Myometrial cell (primary cell): ENCODE results near the gene TEX44. TPM values are rescaled to one million over a fixed set of nuclear protein-coding genes. Genes with fewer than 3 reads are reported as not detected.

ENCODE experiments used
- total RNA-seq: library from RNA; depleted of rRNA; stranded (reverse); fragments of >200 nt; gene quantifications from 2 replicates; pipeline ENCODE4 v1.2.3, GENCODE V29; 2015

TEX44 gene
- total RNA-seq = not detected in 2 replicates

GRCh38 chr2:231592636-231593145 lies at the start of gene TEX44:
TEX44 (plus strand) TSS chr2:231592864; CDS start chr2:231592952, 88 bp downstream.

Other genes starting within 250 kb of the TEX44 start
- 1.2 TPM in 1 of 2 replicates, not detected in the other for gene B3GNT7, start 197.2 kb upstream of the TEX44 start, total RNA-seq
- gene NCL, start 128.4 kb upstream of the TEX44 start, total RNA-seq = 53.9 and 91.1 TPM in 2 replicates
- gene NMUR1, start 62.4 kb upstream of the TEX44 start, total RNA-seq = not detected in 2 replicates
- 654 and 669 TPM in 2 replicates for gene PTMA, start 115.7 kb downstream of the TEX44 start, total RNA-seq
- 27.7 and 41.3 TPM in 2 replicates for gene PDE6D, start 188.4 kb downstream of the TEX44 start, total RNA-seq
- gene COPS7B, start 193.6 kb downstream of the TEX44 start, total RNA-seq = 21.8 and 26.8 TPM in 2 replicates